ENCODE results near the gene PDK2. TPM values are rescaled to one million over a fixed set of nuclear protein-coding genes. Genes with fewer than 3 reads are reported as not detected.

PDK2 gene
- polyA plus RNA-seq, 4 donors, result 112 to 131 (median 117) TPM

DNA sequence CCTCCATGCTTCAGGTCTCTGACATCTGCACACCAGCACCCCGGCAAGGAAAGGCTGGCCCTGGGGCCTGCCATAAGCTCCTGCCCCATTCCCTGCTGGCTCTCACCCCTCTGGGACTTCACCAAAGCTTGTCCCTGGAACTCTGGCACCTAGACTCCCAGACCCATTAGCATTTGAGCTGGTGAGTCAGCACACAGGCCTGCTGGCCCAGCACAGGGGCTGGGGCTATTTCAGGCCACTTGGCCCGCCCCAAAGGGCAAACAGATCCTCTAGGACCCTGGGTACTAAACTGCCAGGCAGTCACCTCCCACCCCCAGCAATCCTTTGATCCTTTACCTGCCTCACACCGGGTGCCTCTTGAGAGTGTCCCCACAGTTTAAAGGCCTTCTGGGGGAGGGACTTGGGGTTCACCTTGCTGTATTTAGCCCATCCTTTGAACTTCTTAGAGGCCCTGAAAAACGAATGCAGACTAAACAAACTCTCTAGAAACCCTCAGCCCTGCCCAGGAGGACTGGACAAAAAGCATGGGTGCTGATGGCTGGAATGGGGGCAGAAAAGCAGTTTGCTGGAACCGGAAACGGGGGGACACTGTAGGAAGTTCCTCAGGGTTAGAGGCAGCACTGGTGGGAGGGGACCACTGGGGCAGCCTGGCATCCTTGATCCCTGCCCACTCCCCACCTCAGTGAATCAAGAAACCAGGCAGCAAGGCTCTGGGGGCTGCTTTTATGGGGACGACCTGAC is 38.0 kb downstream of the PDK2 start:
- no peak for DNase-seq (ENCODE audit: low read depth in 4 of 4, low spot score in 2 of 4)

DNA sequence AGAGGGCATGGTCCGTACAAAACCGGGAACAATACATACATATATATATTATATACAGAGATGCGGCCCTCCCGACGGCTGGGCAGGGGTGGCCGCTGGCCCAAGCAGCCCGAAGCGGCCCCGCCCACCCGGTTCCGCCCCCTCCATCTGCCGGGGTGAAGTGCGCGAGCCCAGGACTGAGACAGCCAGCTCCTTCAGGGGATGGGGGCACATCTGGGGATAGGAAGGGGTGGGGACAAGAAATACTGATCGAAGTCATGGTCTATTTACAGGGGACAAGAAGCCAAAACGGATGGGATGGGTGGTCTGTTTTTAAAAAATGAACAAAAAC is 38.6 kb downstream of the PDK2 start:
- DNase-seq (ENCODE audit: low read depth in 4 of 4, low spot score in 2 of 4), result no peak

DNA sequence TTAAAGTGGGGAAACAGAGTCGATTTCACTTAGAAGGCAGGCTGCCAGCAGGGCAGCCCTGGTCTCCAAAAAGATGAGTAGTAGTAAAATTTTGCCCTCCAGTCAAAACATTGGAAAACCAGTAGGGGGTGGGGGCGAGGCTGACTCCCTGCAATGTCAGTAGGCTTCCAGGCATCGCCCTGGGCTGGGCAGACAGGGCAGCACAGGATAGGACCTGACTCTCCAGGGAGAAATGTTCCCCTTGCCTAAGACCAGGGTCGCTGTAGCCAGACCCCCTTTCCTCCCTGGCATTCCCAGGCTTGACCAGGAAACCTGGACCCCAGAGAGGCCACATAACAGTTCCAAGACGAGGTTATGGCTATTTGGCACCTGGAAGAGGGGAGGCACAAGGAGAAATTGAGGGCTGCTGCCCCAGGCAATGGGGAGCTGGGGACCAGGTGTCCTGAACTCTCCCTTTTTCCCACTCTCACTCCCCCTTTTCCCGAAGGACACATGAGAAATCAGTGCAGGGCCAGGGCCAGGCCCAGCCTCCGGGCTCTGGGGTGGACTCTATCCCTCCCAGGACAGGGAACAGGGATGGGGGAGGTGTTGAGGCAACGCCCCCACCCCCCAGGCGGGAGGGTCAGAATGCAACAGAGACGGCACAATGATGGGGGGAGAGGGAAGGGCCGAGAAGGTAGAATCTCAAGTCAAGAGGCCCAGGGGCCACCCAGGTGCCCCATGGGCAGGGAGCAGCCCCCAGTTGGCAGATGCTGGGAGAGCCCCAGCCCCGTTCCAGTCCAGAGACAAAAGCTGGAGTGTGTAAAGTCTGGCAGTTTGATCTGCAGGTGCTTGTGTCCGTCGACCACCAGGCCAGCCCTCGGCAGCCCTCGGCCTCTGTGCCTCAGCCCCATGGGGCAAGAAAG is 39.3 kb downstream of the PDK2 start:
- DNase-seq (ENCODE audit: low read depth in 4 of 4, low spot score in 2 of 4), result no peak

DNA sequence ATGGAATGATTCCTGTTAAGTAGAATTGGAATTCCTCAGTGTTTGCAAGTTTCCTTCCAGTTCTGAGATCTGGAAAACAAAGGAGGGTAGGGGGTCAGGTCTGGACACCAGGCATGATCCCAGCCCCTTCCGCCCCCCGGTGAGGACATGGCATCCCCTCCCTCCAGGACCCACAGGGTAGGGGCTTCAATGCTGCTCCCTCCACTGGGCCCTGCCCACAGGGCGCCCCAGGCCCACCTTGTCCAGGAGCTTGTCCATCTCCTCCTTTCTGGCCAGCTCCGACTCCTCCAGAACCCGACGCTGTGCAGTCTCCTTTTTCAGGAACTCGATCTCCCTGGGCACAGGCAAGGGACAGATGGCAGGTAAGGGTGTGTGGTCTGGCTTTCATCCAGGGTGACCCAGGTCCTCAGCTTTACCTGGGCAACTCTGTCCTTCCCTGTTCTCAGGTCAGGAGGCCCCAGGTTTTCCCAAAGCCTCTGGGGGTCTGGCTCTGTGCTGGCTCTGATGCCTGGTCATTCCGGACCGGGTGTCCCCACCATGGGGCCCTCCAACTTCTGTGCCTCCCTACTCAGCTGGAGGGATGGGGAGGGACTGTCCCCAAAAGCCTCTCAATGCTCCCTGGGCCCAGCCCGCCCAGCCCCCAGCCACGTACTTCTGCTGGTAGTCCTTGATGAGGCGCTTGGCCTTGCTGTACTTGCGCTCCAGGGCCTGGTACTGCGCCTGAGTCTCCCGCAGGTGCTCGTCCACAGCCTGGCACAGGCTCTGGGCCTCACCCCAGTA is 40.4 kb downstream of the PDK2 start:
- no peak for DNase-seq (ENCODE audit: low read depth in 4 of 4, low spot score in 2 of 4)

DNA sequence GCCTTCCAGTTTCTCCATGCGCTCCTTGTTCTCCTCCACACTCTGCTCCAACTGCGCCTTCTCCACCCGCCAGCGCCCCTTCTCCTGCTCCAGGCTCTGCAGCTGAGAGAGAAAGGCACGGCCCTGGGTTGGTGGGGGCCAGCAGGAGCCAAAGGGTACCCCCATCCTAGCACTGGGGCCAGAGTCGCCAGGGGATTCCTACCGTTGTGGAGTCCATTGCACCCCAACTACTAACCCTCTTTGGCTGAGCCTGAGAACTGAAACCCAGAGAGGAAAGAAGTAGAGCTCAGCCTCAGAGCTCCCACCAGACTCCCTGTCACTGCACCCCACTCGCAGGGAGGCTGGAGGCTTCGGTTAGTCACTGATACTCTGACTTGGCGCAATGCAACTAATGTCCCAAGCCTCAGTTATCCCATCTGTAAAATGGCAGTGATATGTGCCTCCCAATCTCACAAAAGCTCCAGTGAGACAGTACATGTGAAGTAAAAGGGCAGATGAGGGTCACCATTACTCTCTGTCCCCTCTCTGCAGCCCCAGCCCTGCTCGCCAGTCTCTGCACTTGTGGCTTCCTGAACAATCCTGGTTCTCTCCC is 41.0 kb downstream of the PDK2 start:
- no peak for DNase-seq (ENCODE audit: low read depth in 4 of 4, low spot score in 2 of 4)

GRCh38 chr17:50137042-50137441 is 41.9 kb downstream of the PDK2 start:
- no peak for DNase-seq (ENCODE audit: low read depth in 4 of 4, low spot score in 2 of 4)

GRCh38 chr17:50139185-50139783 is 44.1 kb downstream of the PDK2 start:
- DNase-seq (ENCODE audit: low read depth in 4 of 4, low spot score in 2 of 4), result no peak

- no peak for DNase-seq (ENCODE audit: low read depth in 4 of 4, low spot score in 2 of 4)
These were observed 45.1 kb downstream of the PDK2 start for GRCh38 chr17:50139950-50140885.

GRCh38 chr17:50141026-50141744 is 46.0 kb downstream of the PDK2 start:
- DNase-seq (ENCODE audit: low read depth in 4 of 4, low spot score in 2 of 4), result no peak

DNA sequence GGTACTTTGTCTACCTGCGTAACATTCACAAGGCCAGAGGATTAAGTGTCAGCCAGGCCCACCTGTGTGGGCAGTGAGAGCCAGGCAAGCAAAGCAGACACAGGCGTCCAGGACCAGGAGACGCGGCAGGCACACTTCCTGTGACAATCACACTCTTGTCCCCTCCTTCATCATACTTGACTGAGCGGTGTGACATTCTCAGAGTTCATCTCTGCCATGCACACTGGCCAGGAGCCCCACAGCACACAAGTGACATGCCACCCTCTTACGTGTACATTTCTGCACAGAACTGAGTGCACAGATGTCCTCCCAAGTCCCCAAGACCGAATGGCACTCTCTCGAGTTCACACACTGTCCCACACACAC is 46.6 kb downstream of the PDK2 start:
- no peak for DNase-seq (ENCODE audit: low read depth in 4 of 4, low spot score in 2 of 4)

DNA sequence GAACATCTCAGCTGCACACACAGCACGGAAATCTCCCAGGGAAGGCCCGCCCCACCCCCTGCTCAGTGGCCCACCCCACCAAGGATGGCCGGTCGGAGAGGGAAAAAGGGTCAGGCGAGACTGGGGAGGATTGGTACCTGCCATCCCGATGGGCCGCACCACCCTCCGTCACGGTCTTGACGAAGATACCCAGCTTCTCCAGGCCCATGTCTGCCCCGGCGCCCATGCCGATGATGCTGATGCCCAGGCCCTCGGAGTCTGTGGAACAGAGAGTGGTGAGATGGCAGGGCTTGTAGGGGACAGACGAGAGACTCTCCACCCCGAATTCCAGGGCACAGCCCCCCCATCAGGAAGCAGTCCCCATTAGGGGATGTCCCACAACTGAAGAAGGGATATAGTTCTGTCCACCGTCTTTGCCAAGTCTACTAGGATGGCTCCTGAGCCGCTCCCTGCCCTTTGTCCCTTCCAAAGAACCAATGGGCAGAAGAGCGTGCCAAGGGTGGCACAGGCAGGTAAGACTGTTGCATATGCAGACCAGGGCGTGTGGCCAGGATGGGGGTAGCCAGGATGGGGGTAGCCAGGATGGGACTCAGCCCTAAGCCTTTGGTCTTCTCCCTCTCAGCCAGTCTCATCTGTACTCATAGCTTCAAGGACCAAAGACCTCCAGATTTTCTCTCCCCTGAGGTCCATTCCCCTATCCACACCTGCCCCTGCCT is 48.5 kb downstream of the PDK2 start:
- DNase-seq (ENCODE audit: low read depth in 4 of 4, low spot score in 2 of 4), result no peak

DNA sequence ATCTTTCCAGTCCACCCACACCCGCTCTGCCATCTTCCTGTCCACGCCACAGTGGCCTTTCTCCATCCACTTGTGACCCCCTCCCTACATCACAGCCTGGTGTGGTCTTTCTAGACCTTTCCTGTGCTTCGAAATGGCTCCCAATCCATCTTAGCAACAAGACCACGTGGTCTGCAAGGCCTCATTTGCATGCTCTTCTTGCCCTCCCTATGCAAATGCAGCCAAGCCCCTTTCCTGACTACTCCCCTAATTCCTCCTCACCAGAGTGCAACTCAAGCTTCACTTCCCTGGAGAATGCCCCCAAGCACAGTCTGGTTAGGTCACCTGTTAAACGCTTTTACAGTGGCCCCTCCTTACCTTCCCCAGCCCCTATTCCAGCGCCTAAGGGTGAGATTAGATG is 49.2 kb downstream of the PDK2 start:
- DNase-seq (ENCODE audit: low read depth in 4 of 4, low spot score in 2 of 4), result no peak

DNA sequence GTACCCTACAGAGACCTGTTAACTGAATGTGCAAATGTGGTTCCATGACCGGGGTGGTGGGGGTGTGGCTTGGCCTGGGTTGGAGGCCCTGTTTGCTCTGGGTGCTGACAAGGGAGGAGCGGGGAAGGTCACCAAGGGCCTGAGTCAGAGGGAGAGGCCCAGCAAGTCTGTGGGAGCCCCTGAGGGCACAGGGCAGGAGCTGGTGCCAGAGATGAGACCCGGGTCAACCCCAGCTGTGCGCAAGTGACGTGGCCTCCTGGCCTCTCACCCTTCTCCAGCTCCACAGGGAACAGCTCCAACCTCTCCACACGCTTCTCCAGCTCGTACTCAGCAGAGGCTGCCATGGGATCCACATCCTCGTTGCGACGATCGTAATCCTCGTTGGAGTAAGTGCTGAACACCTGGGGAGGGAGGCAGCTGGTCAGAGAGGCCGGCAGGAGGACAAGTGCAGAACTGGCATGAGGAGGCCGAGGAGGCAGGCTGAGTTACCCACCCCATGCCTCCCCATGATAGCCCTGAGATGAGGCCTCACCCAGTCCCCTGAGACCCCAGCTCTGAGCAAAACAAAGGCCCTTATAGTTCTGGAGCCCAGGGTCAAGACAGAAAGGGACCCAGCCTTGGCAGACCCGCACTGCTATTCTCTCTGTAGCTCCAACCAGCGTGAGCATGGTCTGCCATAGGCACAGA is 49.8 kb downstream of the PDK2 start:
- no peak for DNase-seq (ENCODE audit: low read depth in 4 of 4, low spot score in 2 of 4)

DNA sequence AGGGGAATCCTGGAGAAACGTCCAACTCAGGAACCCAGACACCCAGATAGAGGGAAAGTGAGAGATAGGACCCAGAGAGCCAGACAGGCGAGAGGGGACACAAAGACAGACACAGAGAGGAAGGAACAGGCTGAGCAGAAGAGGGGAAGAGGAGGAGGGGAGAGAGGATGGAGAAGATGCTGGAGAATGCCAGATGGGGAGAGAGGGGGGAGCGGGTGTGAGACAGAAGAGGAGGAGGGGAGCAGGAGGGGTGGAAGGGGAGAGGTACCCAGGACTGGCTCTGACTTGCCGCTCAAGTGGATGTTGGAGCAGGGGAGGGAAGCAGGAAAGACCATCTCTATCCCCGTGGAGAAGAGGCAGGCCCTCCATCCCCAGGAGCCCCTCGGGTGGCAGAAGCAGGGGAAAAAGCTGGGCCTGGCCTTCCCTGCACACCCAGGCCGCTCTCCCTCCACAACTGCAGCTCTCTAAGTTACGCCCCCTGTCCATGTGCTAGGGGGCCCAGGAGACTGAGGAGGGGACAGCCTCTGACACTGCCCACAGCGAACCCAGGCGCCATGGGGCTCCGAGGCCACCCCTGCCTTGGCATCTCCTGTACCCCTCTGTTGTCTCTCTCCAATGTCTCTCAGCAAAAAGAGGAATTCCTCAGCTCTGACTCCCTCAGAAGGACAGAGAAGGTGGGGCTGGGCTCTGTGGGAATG is 50.5 kb downstream of the PDK2 start:
- DNase-seq (ENCODE audit: low read depth in 4 of 4, low spot score in 2 of 4), result no peak

DNA sequence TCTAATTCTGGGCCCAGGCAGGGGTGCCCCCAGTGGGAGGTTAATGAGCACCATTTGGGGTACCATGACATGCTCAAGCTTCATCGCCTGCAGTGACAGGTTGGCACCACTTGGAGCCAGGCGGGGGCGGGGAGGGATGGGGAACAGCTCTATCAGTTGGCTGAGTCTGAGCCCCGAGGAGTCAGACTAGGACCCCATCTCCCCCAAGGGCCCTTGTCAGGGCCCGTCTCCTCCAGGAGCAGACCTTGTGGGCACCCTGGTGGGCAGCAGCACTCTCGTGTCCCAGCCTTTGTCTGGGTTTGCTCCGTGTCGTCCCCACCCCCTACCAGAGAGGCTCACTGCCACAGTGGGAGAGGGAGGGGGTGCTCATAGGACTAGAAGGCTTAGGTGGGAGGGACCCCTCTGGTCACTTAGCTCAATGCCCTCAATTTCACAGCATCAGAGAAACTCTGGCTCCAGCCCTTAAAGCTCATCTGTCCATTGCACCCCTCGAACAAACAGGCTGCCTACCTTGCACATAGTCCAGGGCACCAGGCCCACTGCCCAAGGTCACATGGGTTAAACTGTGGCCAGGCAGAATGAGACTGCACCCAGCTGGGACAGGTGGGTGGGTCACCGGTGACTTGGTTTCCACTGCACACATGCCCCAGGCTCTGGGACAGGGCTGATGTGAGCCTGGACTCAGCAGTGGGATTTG is 51.2 kb downstream of the PDK2 start:
- no peak for DNase-seq (ENCODE audit: low read depth in 4 of 4, low spot score in 2 of 4)

DNA sequence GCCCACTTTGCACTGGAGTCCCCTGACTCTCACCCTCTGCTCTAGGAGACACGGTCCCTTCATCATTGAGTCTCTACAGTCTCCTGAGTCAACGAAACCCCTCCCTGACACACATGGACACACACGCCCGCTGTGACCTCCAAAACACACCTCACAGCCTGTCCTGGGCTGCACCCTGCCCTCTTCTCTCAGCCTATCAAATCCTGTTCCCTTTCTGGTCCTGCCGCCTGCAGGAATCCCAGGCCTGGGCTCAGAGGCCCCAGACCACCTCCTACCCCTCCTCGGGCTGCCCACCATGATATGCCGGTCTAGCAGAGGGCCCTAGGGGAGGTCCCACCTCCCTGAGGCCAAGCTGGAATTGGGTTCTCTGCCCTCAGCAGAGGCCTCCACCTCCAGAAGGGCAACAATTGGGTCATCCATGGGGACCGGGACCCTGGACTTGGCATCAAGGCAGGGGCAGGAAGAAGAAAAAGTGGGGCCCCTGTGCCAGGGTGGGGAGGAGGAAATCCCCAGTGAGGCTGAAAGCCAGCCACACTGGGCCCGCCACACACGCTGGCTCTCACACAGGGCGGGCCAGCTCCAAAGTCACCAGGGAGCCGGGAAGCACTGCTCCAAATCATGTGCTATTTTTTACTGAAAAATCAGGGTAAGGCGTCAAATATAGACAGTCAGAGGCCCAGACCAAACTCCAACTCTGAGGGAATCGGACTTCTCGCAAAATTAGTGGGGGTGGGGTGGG is 51.9 kb downstream of the PDK2 start:
- no peak for DNase-seq (ENCODE audit: low read depth in 4 of 4, low spot score in 2 of 4)
